Fibroblast of skin of back (primary cell): ENCODE results near the gene PRAMEF1.
"Not testable (repeated sequence)": the region's sequence is repeated elsewhere in the genome, so short reads cannot be mapped to it uniquely, and the experiment has no call there.

Experiments used
- DNase-seq: peaks from one replicate; pipeline ENCODE4 v3.0.0-alpha.2; 2013

Gene PRAMEF1

GRCh38 chr1:12776801-12777557, 14.2 kb upstream of the PRAMEF1 start:
- DNase-seq: no peak

- DNase-seq: no peak
These were observed 13.1 kb upstream of the PRAMEF1 start for GRCh38 chr1:12778061-12778460.

- DNase-seq: no peak
These were observed 12.3 kb upstream of the PRAMEF1 start for GRCh38 chr1:12778907-12779306.

- DNase-seq: not testable (repeated sequence)
These were observed 9.7 kb upstream of the PRAMEF1 start for GRCh38 chr1:12781488-12781887.

GRCh38 chr1:12783783-12784182, 7.4 kb upstream of the PRAMEF1 start:
- not testable (repeated sequence) for DNase-seq

- peak; percentile 12 for DNase-seq
These were observed 6.5 kb upstream of the PRAMEF1 start for GRCh38 chr1:12784729-12785128.

GRCh38 chr1:12798911-12799310, 7.7 kb downstream of the PRAMEF1 start:
- no peak for DNase-seq

- DNase-seq: no peak
These were observed 8.5 kb downstream of the PRAMEF1 start for GRCh38 chr1:12799730-12800129.

- DNase-seq: no peak
These were observed 18.7 kb downstream of the PRAMEF1 start for GRCh38 chr1:12809933-12810332.

GRCh38 chr1:12810691-12811408, 19.7 kb downstream of the PRAMEF1 start:
- DNase-seq: peak; percentile 27

- DNase-seq: no peak
These were observed 20.2 kb downstream of the PRAMEF1 start for GRCh38 chr1:12811409-12811784.

- DNase-seq: not testable (repeated sequence)
These were observed 27.9 kb downstream of the PRAMEF1 start for GRCh38 chr1:12819061-12819460.

GRCh38 chr1:12831310-12831709, 40.1 kb downstream of the PRAMEF1 start, which contains the start of gene PRAMEF11:
TSS of gene PRAMEF11 (minus strand) at chr1:12831410. CDS start at chr1:12828789, 2,621 bp downstream.
- DNase-seq: not testable (repeated sequence)

GRCh38 chr1:12833251-12833650, 42.1 kb downstream of the PRAMEF1 start:
- not testable (repeated sequence) for DNase-seq
